ENCODE data around the gene CST11.
A peak's percentile ranks its signal among the peaks of the same experiment; 100 is the strongest.

CST11 gene

DNA sequence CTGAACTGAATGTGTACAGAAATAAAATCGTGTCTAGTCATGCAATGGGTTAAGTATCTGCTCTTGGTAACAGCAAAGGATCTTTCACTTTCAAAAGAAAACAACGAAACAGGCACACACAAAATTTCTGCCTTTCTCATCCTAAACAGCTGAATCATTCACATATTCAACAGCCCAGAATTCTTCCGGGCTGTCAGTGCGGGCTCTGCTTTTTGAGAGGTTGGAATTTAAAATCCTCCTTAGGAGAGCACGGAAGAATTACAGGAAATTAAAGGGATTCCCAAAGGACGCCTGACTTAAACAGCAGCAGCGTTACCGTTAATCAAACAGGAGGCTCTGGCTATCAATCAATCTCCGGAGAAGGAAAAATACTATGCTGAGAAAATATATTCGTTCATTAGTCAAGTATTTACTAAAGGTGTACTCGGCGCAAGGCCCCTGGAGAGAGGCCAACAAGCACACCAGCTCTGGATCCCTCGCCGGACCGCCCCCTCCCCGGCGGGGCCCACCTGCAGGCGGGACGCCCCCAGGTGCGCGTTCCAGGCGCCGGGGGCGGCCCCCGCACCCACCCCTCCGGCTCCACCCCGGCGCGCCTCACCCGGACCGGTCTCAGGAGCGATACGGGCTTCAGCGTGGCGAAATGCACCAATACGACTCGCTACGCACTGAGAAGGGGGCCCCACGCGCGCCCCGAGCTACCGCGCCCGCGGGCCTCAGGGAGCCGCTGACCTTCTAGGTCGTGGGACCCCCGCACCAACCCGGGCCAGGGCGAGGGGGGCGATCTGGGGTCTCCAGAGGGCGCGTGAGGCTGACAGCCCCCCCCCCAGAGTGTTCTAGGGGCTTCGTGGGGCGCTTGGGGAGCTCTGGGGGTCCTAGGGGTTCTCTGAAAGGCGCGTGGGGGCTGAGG, 32.4 kb downstream of the CST11 start:
- peak; percentile 62 for DNase-seq (ENCODE audit: low read depth)

DNA sequence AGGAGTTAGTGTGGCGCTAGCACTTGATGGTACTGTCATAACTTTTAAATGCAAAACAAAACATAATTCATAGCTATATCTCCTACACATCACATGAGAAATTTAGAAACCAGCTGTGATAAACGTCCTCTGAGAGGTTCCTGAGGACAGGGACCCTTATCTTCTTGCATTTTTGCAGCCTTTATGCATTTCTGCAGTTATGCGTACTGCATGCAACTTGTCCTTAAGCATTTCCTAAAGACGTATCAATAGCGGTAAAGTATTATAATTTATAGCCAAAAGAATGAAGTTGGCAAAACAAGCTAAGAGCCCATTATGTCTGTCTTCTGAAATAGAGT, 33.0 kb downstream of the CST11 start:
- no peak for DNase-seq (ENCODE audit: low read depth)

DNA sequence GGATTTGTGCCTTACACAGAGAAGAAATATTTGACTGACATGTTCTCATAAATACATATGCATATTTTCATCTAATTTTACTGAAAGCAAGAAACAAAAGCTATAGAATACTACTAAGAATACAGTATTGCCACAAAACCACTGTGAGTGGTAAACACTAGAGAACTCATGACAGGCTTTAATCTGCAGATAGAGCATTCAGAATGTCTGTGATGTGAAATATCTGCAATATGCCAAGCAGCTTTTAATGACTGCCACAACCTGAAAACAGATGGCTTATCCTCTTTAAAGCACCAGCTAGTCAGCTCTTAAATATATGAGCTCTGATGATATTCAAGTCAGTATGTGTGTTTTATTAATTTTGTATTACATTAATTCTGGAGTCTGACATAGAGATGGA, 34.8 kb downstream of the CST11 start:
- no peak for DNase-seq (ENCODE audit: low read depth)

DNA sequence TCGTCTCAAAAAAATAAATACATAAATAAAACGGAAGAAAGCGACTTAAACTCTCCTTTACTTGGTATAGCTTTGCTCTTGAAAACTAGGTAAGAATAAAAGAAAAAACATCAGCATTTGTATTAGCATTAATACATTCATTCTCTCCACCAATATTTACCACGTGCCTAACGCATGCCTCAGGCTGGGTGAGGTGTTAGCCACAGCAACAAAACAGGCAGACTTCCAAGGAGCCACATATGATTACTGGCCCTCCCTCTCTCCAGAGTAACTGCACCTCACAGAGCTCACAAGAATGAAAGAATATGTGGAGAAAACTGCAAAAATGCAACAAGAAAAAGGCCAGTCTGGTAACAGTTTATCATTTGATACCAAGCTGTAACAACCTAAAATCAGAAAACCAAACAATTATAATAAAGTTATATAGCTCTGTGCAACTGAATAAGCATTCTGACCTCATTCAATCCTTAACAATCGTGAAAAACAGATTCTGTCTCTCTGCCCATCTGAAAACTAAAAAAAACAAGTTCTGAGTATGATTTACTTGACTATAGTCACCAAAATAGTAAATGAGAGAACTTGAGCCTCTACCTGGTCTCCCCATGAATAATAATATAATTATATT, 36.6 kb downstream of the CST11 start:
- DNase-seq (ENCODE audit: low read depth): no peak

DNA sequence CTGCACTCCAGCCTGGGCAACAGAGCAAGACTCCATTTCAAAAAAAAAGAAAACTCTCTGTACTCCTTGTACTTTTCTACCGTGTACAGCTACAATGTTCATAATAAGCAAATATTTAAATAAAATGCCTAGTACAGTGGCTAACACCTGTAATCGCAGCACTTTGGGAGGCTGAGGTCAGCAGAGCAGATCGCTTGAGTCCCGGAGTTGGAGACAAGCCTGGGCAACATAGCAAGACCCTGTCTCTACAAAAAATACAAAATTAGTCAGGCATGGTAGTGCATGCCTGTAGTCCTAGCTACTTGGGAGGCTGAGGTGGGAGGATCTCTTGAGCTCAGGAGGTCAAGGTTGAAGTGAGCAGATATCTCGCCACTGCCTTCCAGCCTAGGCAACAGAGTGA, 37.1 kb downstream of the CST11 start:
- DNase-seq (ENCODE audit: low read depth): no peak

DNA sequence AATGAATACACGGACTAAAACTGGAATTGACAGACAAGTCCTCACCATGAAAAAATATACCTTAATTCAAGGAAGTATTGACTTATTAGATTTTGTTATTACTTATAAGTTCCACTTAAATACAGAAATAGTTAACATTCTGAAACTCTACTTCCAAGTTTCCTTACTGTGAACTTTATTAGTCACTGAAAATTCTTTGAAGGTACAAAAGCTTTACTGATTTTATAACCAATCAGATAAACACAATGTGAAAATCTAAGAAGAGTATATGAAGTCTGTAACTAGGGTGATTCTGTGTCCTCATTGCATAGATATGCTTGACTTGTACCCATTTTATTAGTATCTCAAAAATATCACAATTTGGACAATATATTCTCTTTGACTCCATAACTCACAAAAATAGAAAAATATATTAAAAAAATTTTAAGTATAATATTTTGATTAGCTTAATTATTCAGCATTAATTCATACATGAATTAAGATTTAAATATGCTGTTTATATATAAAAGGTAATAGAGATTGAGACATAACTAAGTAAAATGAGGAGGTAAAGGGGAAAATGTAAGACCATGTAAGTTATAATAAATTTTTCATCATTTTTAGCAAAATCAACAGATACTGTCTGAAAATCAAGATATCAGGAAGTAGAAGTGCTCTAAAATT, 38.0 kb downstream of the CST11 start:
- DNase-seq (ENCODE audit: low read depth): no peak

DNA sequence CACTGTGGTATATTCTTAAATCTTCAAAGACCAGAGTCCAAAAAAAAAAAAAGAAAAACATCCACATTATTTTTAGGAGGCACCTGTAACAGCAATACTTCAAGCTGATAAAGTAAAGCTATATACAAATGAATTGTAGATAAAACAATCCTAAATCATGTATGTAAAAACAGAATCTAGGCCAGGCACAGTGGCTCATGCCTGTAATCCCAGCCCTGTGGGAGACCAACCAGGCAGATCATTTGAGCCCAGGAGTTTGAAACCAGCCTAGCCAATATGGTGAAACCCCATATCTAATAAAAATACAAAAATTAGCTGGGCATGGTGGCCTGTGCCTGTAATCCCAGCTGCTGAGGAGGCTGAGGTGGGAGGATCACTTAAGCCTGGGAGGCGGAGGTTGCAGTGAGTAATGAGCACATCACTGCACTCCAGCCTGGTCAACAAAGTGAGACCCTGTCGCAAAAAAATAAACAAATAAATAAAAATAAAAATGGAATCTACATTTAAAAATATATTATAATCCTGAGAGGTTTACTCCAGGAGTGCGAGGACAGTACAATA, 38.7 kb downstream of the CST11 start:
- no peak for DNase-seq (ENCODE audit: low read depth)

DNA sequence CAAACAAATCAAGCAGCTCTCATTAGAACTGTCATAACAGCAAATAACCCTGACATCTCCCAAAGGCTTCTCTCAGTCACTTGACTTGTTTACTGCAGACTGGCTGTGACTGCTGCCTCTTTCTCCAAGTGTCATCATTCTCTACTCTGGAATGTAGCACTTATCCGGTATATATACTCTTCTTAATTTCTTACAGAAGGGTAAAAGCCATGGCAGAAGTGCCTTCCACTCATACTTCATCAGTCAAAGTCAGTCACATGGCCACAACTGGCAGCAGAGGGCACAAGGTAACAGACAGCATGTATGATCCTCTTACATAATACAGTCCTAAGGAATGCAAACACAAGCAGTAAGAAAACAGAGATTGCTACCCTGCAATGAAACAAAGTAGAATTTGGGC, 40.6 kb downstream of the CST11 start:
- no peak for DNase-seq (ENCODE audit: low read depth)

DNA sequence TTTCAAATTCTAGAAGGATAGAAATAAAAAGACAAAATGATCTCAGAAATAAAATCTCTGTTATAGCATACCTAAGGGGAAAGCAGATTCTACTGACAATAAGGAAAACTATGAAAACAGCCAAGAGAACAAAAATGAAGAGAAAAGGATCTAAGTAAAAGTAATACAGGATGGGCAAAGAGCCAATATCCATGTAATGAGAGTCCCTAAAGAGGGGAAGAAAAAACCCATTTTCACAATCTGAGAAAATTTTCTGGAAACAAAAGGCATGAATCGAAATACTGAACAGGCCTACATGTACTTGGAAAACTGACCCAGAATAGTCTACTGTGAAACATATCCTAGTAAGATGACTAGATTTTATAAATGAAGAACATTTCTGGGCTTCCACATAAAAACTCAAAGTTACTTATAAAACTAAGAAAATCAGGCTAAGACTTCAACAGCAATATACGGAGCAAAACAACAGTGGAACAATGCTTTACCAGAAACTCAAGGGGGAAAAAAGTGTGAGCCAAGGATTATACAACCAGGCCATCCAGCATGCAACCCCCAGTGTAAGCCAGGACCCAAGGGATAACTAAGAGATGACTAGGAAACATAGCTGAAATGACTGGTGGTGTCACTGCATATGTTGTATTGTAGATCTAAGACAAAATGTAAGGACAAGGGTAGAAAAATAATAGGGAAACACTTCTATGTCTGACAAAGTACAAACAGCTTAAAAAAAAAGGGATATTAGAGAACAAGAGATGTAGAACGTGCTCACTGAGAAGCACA, 41.6 kb downstream of the CST11 start:
- no peak for DNase-seq (ENCODE audit: low read depth)

DNA sequence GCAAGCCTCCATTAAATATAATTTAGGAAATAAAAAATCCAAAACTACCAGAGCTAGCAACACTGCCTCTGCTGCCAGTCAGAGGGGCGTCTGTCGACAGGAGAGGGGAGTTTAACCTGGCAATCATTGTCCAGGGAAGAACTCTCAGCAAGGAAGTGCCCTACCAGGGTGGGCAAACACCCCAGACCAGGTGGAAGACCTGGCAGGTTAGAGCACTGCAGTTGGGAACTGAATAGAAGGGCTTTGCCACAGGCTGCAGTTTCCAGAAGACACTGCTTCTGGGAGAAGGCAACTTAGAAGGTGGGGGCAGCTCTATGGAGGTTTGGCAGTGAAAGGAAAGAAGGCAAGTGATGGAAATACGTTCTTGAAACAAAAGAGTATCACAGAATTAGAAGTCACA, 42.9 kb downstream of the CST11 start:
- no peak for DNase-seq (ENCODE audit: low read depth)

DNA sequence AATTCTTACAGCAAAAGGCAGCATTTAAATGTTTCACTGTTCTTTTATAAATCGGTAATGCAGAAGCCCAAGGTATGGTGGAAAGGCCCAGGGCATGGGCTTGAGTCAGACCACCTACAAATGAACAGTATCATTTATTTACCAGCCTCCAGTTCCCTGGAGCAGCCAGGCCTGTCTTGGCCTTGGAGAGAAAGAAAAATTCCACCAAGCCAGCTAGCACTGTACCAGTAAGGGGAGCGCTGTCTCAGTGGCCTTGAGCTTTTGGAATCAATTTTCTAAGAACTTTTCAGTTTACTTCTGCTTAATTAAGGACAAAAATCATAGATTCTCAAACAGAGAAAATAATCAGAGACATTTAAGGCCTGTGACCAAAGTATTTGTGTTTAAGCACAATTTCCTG, 43.7 kb downstream of the CST11 start:
- no peak for DNase-seq (ENCODE audit: low read depth)

DNA sequence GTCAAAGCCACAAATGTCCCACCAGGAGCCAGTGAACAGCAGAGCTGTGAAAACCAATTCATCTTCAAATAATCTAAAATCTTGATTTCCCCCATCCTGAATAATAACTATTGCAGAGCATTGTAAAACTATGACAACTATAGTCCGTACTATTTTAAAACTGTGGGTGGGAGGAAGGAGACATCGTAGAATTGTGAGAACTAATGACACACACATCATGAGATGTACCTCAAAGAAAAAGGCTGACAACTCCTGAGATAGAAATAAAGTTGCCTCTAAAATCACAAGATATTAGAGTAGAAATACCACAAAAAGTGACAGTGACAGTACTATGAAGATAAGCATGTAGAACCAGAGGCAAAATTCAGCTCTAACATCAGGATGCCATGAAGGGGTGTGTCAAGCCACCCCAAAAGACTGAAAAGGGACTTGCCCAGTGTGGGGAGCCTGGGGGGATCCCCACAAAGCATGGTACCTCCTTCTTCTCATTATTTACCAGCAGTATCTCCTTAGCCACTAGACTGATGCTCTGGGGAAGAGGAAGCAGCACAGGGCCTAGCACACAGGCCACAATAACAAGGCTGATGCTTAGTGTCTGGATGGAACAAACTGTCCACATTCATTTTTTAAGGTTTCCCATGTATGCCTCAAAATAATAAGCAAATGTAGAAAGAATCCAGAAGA, 44.8 kb downstream of the CST11 start:
- DNase-seq (ENCODE audit: low read depth): no peak

DNA sequence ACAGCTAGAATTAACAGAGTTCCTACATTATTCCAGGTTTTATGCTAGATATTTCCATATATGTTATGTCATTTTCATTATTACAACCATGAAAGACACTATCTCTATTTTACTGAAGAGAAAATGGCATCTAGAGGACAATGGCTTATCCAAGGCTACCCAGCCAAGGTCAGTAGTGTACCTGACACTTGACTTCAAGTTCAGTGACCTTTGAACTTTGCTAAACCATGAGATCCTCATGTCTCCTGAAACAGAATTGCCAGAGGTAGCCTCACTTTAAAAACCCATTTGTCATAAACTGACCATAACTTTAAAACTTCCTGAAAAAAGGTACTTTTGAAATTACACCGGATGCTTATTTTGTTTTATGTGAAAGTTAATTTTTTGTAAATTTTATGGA, 45.8 kb downstream of the CST11 start:
- DNase-seq (ENCODE audit: low read depth): no peak

DNA sequence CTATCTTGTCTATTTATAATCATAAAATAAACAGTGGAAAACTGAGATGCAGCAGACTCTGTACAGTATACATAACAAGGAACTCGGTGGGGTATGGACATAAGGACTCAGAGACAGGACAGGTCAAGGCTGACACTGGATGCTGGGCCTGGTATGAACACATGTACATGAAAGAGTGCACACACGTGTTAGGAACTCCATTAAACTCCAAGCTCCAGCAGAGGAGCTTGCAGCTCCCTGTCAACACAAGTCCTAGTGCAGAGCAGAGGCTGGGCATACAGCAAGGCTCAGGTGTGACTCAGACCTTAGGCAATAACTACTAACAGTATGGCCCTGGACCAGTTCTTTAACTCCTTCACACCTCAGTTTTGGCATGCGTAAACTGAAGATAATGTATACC, 48.5 kb downstream of the CST11 start:
- DNase-seq (ENCODE audit: low read depth): no peak

DNA sequence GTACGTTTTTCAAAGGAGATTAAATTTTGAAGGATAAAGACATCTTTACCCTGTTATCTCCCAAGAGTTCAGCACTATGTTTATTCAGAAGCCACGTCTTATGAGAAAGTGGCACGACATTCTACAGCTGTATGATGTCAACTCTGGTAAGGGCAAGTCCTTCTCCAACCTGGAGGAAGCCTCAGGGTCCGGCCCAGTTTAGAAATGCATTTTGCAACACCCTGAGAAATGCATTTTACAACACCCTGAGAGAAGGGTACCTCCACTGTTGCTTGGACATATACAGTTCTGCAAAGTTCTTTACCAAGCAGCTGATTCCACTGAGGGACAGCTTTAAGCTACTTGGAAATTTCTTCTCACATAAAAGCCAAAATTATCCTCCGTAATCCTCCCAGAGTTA, 48.9 kb downstream of the CST11 start:
- no peak for DNase-seq (ENCODE audit: low read depth)

DNA sequence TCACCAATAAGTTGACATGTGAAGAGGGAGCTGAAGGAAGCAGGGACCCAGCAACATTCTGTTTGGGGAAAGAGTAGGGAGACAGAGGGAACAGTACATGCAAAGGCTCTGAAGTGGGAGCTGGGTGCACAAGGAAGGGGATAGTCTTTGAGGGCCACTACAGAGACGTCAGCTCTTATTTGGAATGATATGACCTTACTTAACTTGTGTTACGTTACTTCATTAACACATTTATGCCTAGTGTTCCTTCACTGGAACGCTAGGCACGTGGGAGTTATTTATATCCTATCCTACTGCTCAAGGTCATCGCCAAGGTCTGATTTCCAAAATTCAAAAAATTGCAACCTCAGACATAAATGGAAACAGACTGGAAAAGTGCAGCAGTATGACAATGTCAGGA, 51.6 kb downstream of the CST11 start:
- no peak for DNase-seq (ENCODE audit: low read depth)
